Liver (tissue), 9 donors: Measurements from ENCODE around the gene NHERF2. TPM values are rescaled to one million over a fixed set of nuclear protein-coding genes. Genes with fewer than 3 reads are reported as not detected.

Source experiments
- DNase-seq: peaks from one replicate; pipeline ENCODE4 v3.0.0-alpha.2; 2017; ENCODE audit warnings: low spot score
- H3K27ac ChIP-seq, 2 donors: one replicate each; pipeline ENCODE4 v1.7.0; 2013; ENCODE audit warnings: inconsistent platforms in 2 of 2, low read length in 2 of 2, control low read depth in 1 of 2, low read depth in 1 of 2, mild to moderate bottlenecking in 1 of 2
- H3K27me3 ChIP-seq, 4 donors: one replicate each; pipeline versions ENCODE4 v1.6.1 to v1.7.0; 2013; ENCODE audit warnings: low read length in 3 of 4, inconsistent platforms in 1 of 4, mild to moderate bottlenecking in 1 of 4, moderate library complexity in 1 of 4; ENCODE audit not compliant: control insufficient read depth in 4 of 4, insufficient read depth in 4 of 4
- H3K36me3 ChIP-seq, 4 donors: one replicate each; pipeline versions ENCODE4 v1.6.1 to v1.7.0; 2013; ENCODE audit warnings: low read length in 3 of 4, mild to moderate bottlenecking in 3 of 4, low read depth in 1 of 4, moderate library complexity in 1 of 4; ENCODE audit not compliant: control insufficient read depth in 4 of 4, insufficient read depth in 3 of 4
- H3K4me1 ChIP-seq, 4 donors: one replicate each; pipeline versions ENCODE4 v1.6.1 to v1.7.0; 2013; ENCODE audit warnings: low read length in 3 of 4, mild to moderate bottlenecking in 3 of 4, moderate library complexity in 1 of 4; ENCODE audit not compliant: control insufficient read depth in 4 of 4, insufficient read depth in 4 of 4
- H3K4me3 ChIP-seq, 3 donors: one replicate each; pipeline versions ENCODE4 v1.6.1 to v1.7.0; 2013; ENCODE audit warnings: low read length in 3 of 3, control low read depth in 1 of 3, low read depth in 1 of 3, mild to moderate bottlenecking in 1 of 3
- H3K9ac ChIP-seq, 2 donors: one replicate each; pipeline ENCODE4 v1.7.0; 2013; ENCODE audit warnings: low read length in 2 of 2, mild to moderate bottlenecking in 2 of 2, moderate library complexity in 2 of 2, control low read depth in 1 of 2, low read depth in 1 of 2
- H3K9me3 ChIP-seq, 4 donors: one replicate each; pipeline versions ENCODE4 v1.6.1 to v1.7.0; 2013; ENCODE audit warnings: low read length in 3 of 4; ENCODE audit not compliant: control insufficient read depth in 4 of 4
- EGR1 ChIP-seq, 2 donors: IDR thresholded peaks; 2 replicates each; pipeline ENCODE4 v1.6.1; 2016 to 2018; ENCODE audit warnings: antibody characterized with exemption in 2 of 2, low read depth in 2 of 2
- FOXA1 ChIP-seq: IDR thresholded peaks from 2 replicates; pipeline ENCODE4 v1.6.1; 2016; ENCODE audit warnings: antibody characterized with exemption
- FOXA2 ChIP-seq: IDR thresholded peaks from 2 replicates; pipeline ENCODE4 v1.6.1; 2016; ENCODE audit warnings: antibody characterized with exemption
- HNF4G ChIP-seq: IDR thresholded peaks from 2 replicates; pipeline ENCODE4 v1.6.1; 2016; ENCODE audit warnings: antibody characterized with exemption
- JUND ChIP-seq, 2 donors: IDR thresholded peaks; 2 replicates each; pipeline ENCODE4 v1.6.1; 2016; ENCODE audit warnings: antibody characterized with exemption in 2 of 2
- NR2F2 ChIP-seq: IDR thresholded peaks from 2 replicates; pipeline ENCODE4 v1.6.1; 2016; ENCODE audit warnings: antibody characterized with exemption
- RAD21 ChIP-seq, 2 donors: IDR thresholded peaks; 2 replicates each; pipeline ENCODE4 v1.6.1; 2016; ENCODE audit warnings: antibody characterized with exemption in 2 of 2, mild to moderate bottlenecking in 2 of 2
- REST ChIP-seq: IDR thresholded peaks from 2 replicates; pipeline ENCODE4 v1.6.1; 2016; ENCODE audit warnings: antibody characterized with exemption, mild to moderate bottlenecking
- RXRA ChIP-seq, 2 donors: IDR thresholded peaks; 2 replicates each; pipeline ENCODE4 v1.6.1; 2017 to 2018; ENCODE audit warnings: antibody characterized with exemption in 2 of 2, mild to moderate bottlenecking in 1 of 2
- SP1 ChIP-seq: IDR thresholded peaks from 2 replicates; pipeline ENCODE4 v1.6.1; 2018; ENCODE audit warnings: antibody characterized with exemption, mild to moderate bottlenecking
- TAF1 ChIP-seq: conservative IDR thresholded peaks from 2 replicates; pipeline ENCODE4 v1.6.1; 2016; ENCODE audit warnings: antibody characterized with exemption, mild to moderate bottlenecking
- YY1 ChIP-seq: IDR thresholded peaks from 2 replicates; pipeline ENCODE4 v1.6.1; 2016; ENCODE audit warnings: antibody characterized with exemption, mild to moderate bottlenecking
- WGBS: extraction: QIAGEN DNeasy Blood & Tissue Kit; methylation state at CpG from one replicate; pipeline ENCODE4 v1.1.7; 2013; 5-methylcytosine and 5-hydroxymethylcytosine counted together
- polyA plus RNA-seq, 2 donors: library from polyadenylated mRNA; stranded (reverse) in 1 of 2; unstranded in 1 of 2; fragments of 200-250 nt in 1 of 2; fragments of >200 nt in 1 of 2; fragmentation: Nextera tagmentation in 1 of 2; extraction: Ambion mirVana in 1 of 2; gene quantifications; one replicate each; pipeline versions ENCODE4 v1.2.1 to v1.2.3, GENCODE V29; 2013 to 2015
- total RNA-seq, 2 donors: library from RNA; depleted of rRNA; stranded (reverse); fragments of >200 nt; gene quantifications; one replicate each; pipeline ENCODE4 v1.2.3, GENCODE V29; 2014
- TF ChIP-seq, protein P1 (sequence below): IDR thresholded peaks from 2 replicates; pipeline ENCODE4 v1.6.1; 2016; ENCODE audit warnings: antibody characterized with exemption
- donor health status: healthy.
- donor health status: healthy.
- donor health status: healthy.
- donor health status: healthy.
- donor health status: healthy.

Gene NHERF2
- total and polyA plus RNA-seq, 4 donors = 36.6 to 205 (median 74.1) TPM

DNA sequence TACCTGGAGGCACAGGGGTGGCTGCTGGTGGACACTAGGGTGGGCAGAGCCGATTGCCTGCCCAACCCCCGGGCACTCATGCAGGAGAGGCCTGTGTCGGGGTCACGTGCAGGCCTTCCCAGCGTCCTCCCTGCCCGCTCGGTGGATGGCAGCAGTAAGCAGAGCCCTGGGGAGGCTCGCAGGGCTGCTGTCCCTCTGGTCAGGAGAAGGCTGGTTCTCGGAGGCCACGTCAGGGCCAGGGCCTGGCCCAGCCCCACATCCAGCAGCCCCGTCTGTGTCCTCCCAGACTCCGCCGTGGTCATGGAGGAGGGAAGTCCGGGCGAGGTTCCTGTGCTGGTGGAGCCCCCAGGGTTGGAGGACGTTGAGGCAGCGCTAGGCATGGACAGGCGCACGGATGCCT is 56.7 kb downstream of the NHERF2 start:
- WGBS = 86% methylated on average over 19 of the region's 19 CpGs
- no peak for DNase-seq
- peaks cover 2 to 45% (median 26%) of the 10 kb centered on the region in 4 donors for H3K4me1 ChIP-seq
- H3K27me3 ChIP-seq = no peaks in the 10 kb centered on the region
- H3K27ac ChIP-seq = no peak overlapping the region
- no peaks in the 10 kb centered on the region for H3K9me3 ChIP-seq
- TF ChIP-seq FOXA2 (no peak), REST (no peak), EGR1 (IDR thresholded peaks at IDR 0.05; ENCODE audit: low read depth in 2 of 2) (no peak), NR2F2 (no peak), TAF1 (no peak), JUND (IDR thresholded peaks at IDR 0.05) (no peak)
- TF ChIP-seq, protein P1, sequence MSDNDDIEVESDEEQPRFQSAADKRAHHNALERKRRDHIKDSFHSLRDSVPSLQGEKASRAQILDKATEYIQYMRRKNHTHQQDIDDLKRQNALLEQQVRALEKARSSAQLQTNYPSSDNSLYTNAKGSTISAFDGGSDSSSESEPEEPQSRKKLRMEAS = no peak
- H3K36me3 ChIP-seq = peaks cover 2 to 43% (median 11%) of the 10 kb centered on the region in 4 donors
- no peak overlapping the region for H3K4me3 ChIP-seq
- H3K9ac ChIP-seq = no peak overlapping the region

- Histone ChIP-seq H3K4me3 (no peak overlapping the region), H3K9me3 (no peaks in the 10 kb centered on the region), H3K9ac (no peak overlapping the region), H3K27ac (no peak overlapping the region), H3K36me3 (peaks cover 2 to 44% (median 13%) of the 10 kb centered on the region in 4 donors), H3K4me1 (peaks cover 2 to 52% (median 31%) of the 10 kb centered on the region in 4 donors), H3K27me3 (no peaks in the 10 kb centered on the region)
- DNase-seq = no peak
- WGBS = 94% methylated on average over 44 of the region's 44 CpGs
- no peak for TF ChIP-seq FOXA2
- TF ChIP-seq REST = no peak
- no peak for TF ChIP-seq RXRA (IDR thresholded peaks at IDR 0.05)
- TF ChIP-seq RAD21 (IDR thresholded peaks at IDR 0.05) = no peak
- no peak for TF ChIP-seq YY1
- TF ChIP-seq SP1 = no peak
- TF ChIP-seq JUND (IDR thresholded peaks at IDR 0.05) = no peak
- no peak for TF ChIP-seq HNF4G
- TF ChIP-seq FOXA1 = no peak
- no peak for TF ChIP-seq TAF1
These were observed 57.4 kb downstream of the NHERF2 start for GRCh38 chr16:2083876-2084780.
